K562 (cell line): Measurements from ENCODE around the gene RPL15. TPM values are rescaled to one million over a fixed set of nuclear protein-coding genes. Genes with fewer than 3 reads are reported as not detected.
A peak's percentile ranks its signal among the peaks of the same experiment; 100 is the strongest.

Source experiments
- CBX8 ChIP-seq: fragments of 200-600 bp; sonication (generic); IDR thresholded peaks from 2 replicates; pipeline ENCODE4 v1.6.1; 2012; ENCODE audit warnings: borderline replicate concordance, mixed run types, low read depth, mild to moderate bottlenecking, moderate library complexity, mixed read lengths, low read length, control low read depth, inconsistent platforms; ENCODE audit not compliant: poor library complexity, severe bottlenecking; ENCODE audit errors: extremely low read depth
- COPS2 ChIP-seq: fragments of 450-650 bp; conservative IDR thresholded peaks from 2 replicates; pipeline ENCODE4 v1.6.1; 2016; ENCODE audit warnings: mild to moderate bottlenecking, moderate library complexity
- CREBBP ChIP-seq: IDR thresholded peaks from one replicate; pipeline ENCODE4 v1.6.1; 2012; ENCODE audit warnings: low read depth, mild to moderate bottlenecking, control low read depth, inconsistent platforms, low read length
- GTF2F1 ChIP-seq: IDR thresholded peaks from 2 replicates; pipeline ENCODE4 v1.6.1; 2011; ENCODE audit warnings: low read depth, low read length, improper control_type of control experiment
- HCFC1 ChIP-seq: IDR thresholded peaks from 2 replicates; pipeline ENCODE4 v1.6.1; 2012; ENCODE audit warnings: low read depth, low read length, improper control_type of control experiment
- HDGF ChIP-seq: fragments of 450-650 bp; IDR thresholded peaks from 2 replicates; pipeline ENCODE4 v1.6.1; 2016
- HEY1 ChIP-seq: fragments of 250-450 bp; sonication (Bioruptor Pico); IDR thresholded peaks from 2 replicates; pipeline ENCODE4 v1.5.0; 2020; ENCODE audit warnings: mild to moderate bottlenecking, moderate library complexity, borderline replicate concordance
- HOXB6 ChIP-seq: fragments of 250-450 bp; sonication (Bioruptor Pico); IDR thresholded peaks from 2 replicates; pipeline ENCODE4 v1.5.1; 2022; ENCODE audit warnings: mild to moderate bottlenecking, borderline replicate concordance
- MEF2A ChIP-seq: IDR thresholded peaks from 2 replicates; pipeline ENCODE4 v1.6.1; 2011; ENCODE audit warnings: low read depth, mild to moderate bottlenecking, low read length, moderate library complexity; ENCODE audit not compliant: control insufficient read depth
- POLR2B ChIP-seq: fragments of 450-650 bp; IDR thresholded peaks from 2 replicates; pipeline ENCODE4 v1.6.1; 2018; ENCODE audit warnings: low read depth; ENCODE audit not compliant: partially characterized antibody
- RAD51 ChIP-seq: fragments of 450-650 bp; IDR thresholded peaks from 2 replicates; pipeline ENCODE4 v1.7.1; 2016; ENCODE audit warnings: low read depth, mild to moderate bottlenecking, borderline replicate concordance
- TBP ChIP-seq: optimal IDR thresholded peaks from 2 replicates; pipeline ENCODE3; 2011; ENCODE audit warnings: low read depth, low read length, improper control_type of control experiment
- TGIF2 ChIP-seq: sonication (generic); formaldehyde crosslinking; IDR thresholded peaks from 2 replicates; pipeline ENCODE4 v1.8.1; 2022; ENCODE audit warnings: mild to moderate bottlenecking, missing genetic modification reagents, moderate library complexity
- XRCC3 ChIP-seq: fragments of 450-650 bp; IDR thresholded peaks from 2 replicates; pipeline ENCODE4 v1.6.1; 2017; ENCODE audit warnings: mild to moderate bottlenecking, moderate library complexity
- ZNF253 ChIP-seq: fragments of 250-450 bp; sonication (Bioruptor Pico); conservative IDR thresholded peaks from 2 replicates; pipeline ENCODE4 v1.6.1; 2021; ENCODE audit warnings: mild to moderate bottlenecking
- ZSCAN32 ChIP-seq: fragments of 450-650 bp; formaldehyde crosslinking; IDR thresholded peaks from 2 replicates; pipeline ENCODE4 v1.4.0; 2020; ENCODE audit warnings: mild to moderate bottlenecking, moderate library complexity
- polyA plus RNA-seq, 8 experiments: library from polyadenylated mRNA; depleted of rRNA in 4 of 8; stranded (reverse) in 5 of 8; unstranded in 3 of 8; fragments of >200 nt; fragmentation: Nextera tagmentation in 2 of 8; fragmentation: Illumina TruSeq in 1 of 8; extraction: Ambion mirVana in 2 of 8; extraction: Trizol in 1 of 8; gene quantifications; 2 replicates each; pipeline versions ENCODE4 v1.2.1 to v1.2.3, GENCODE V29; 2011 to 2014; ENCODE audit warnings: inconsistent platforms in 1 of 8, missing spikeins in 1 of 8
- total RNA-seq, 7 experiments: library from RNA; depleted of rRNA in 6 of 7; stranded (reverse); fragments of >200 nt in 6 of 7; fragmentation: Illumina TruSeq in 2 of 7; extraction: Trizol in 2 of 7; gene quantifications; 2 replicates each; pipeline versions ENCODE4 v1.2.1 to v1.2.3, GENCODE V29; 2011 to 2021; ENCODE audit warnings: low replicate concordance in 1 of 7
- TF ChIP-seq, protein P1 (sequence below): fragments of 250-450 bp; sonication (Bioruptor Pico); IDR thresholded peaks from 2 replicates; pipeline ENCODE4 v1.8.0; 2022; ENCODE audit warnings: inconsistent platforms, mild to moderate bottlenecking, moderate library complexity, borderline replicate concordance
- TF ChIP-seq, protein P2 (sequence below), 2 experiments: fragments of 450-650 bp in 1 of 2; sonication (generic) in 1 of 2; formaldehyde crosslinking in 1 of 2; IDR thresholded peaks in 1 of 2; conservative IDR thresholded peaks in 1 of 2; 2 replicates each; pipeline versions ENCODE4 v1.6.1 to v1.8.1; 2016 to 2023; ENCODE audit warnings: mild to moderate bottlenecking in 2 of 2, moderate library complexity in 2 of 2, inconsistent platforms in 1 of 2, missing genetic modification reagents in 1 of 2
- TF ChIP-seq, protein P3 (sequence below): sonication (generic); formaldehyde crosslinking; IDR thresholded peaks from 2 replicates; pipeline ENCODE4 v1.4.0; 2020; ENCODE audit warnings: mild to moderate bottlenecking, missing genetic modification reagents
- TF ChIP-seq, protein P4 (sequence below): fragments of 250-450 bp; sonication (Bioruptor Pico); IDR thresholded peaks from 2 replicates; pipeline ENCODE4 v1.5.0; 2021
- TF ChIP-seq, protein P5 (sequence below): sonication (generic); formaldehyde crosslinking; IDR thresholded peaks from 2 replicates; pipeline ENCODE4 v1.8.0; 2022; ENCODE audit warnings: mild to moderate bottlenecking, missing genetic modification reagents

Gene RPL15
- total and polyA plus RNA-seq, 9 of the 15 experiments (the other 6 are each of a cell fraction or from before 2014, with no cell fraction given): 2,393 to 8,850 (median 3,928) TPM

DNA sequence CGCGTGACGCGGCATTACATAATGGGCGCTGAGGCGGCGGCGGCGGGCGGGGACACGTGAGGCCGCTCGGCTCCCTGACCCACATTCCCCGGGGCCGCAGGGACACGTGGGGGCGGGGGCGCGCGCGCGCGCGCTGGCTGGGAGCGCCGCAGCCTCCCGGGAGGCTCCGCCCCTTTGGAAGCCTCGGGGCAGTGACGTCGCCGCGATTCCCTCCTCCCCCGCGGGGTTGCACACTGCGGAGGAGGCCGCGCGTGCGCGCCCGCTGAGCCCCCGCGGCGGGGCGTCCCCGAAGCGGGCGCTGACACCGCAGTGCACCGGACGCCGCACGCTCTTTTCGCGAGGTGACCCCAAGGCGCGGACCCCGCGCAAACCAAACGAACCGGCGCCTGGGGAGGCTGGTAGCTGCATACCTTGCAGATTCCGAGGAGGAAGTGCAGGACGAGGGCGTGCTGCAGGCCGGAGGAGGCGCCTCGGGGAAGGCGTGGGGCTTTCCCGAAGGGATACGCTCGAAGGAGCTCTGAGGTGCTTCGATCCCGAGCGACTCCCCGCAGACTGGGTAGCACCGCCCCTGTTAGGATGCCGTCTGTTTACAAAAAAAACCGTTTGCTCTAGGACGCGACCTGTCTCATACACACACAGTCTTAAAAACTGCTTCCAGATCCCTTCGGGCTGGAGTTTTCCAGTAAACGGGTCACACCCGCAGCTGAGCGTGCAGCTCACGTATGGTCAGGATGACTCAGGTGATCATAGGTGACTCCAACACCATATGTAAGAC is 29.2 kb downstream of the RPL15 start (continued):
- TF ChIP-seq, protein P1, sequence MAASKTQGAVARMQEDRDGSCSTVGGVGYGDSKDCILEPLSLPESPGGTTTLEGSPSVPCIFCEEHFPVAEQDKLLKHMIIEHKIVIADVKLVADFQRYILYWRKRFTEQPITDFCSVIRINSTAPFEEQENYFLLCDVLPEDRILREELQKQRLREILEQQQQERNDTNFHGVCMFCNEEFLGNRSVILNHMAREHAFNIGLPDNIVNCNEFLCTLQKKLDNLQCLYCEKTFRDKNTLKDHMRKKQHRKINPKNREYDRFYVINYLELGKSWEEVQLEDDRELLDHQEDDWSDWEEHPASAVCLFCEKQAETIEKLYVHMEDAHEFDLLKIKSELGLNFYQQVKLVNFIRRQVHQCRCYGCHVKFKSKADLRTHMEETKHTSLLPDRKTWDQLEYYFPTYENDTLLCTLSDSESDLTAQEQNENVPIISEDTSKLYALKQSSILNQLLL (CRISPR knock-in tag): no peak
- TF ChIP-seq HDGF (no peak), POLR2B (no peak), CBX8 (no peak), XRCC3 (no peak), HOXB6 (CRISPR knock-in tag) (no peak), HCFC1 (peak; percentile 53; the same call in 1 of the 2 replicates), ZNF253 (CRISPR knock-in tag) (no peak), TGIF2 (no peak), TBP (peak; percentile 68), CREBBP (no peak), HEY1 (CRISPR knock-in tag) (no peak), ZSCAN32 (CRISPR knock-in tag) (no peak), MEF2A (0 out of 2 replicates have a peak, but pooled peaks have one; percentile 2), GTF2F1 (0 out of 2 replicates have a peak, but pooled peaks have one; percentile 30), COPS2 (no peak), RAD51 (0 out of 2 replicates have a peak, but pooled peaks have one; percentile 30)
- TF ChIP-seq, protein P2, sequence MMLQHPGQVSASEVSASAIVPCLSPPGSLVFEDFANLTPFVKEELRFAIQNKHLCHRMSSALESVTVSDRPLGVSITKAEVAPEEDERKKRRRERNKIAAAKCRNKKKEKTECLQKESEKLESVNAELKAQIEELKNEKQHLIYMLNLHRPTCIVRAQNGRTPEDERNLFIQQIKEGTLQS (IDR thresholded peaks at IDR 0.05): no peak
- TF ChIP-seq, protein P2 (CRISPR knock-in tag; conservative IDR thresholded peaks at IDR 0.05): peak; percentile 88
- TF ChIP-seq, protein P3, sequence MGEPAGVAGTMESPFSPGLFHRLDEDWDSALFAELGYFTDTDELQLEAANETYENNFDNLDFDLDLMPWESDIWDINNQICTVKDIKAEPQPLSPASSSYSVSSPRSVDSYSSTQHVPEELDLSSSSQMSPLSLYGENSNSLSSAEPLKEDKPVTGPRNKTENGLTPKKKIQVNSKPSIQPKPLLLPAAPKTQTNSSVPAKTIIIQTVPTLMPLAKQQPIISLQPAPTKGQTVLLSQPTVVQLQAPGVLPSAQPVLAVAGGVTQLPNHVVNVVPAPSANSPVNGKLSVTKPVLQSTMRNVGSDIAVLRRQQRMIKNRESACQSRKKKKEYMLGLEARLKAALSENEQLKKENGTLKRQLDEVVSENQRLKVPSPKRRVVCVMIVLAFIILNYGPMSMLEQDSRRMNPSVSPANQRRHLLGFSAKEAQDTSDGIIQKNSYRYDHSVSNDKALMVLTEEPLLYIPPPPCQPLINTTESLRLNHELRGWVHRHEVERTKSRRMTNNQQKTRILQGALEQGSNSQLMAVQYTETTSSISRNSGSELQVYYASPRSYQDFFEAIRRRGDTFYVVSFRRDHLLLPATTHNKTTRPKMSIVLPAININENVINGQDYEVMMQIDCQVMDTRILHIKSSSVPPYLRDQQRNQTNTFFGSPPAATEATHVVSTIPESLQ: peak; percentile 66; the same call in 1 of the 2 replicates
- TF ChIP-seq, protein P4, sequence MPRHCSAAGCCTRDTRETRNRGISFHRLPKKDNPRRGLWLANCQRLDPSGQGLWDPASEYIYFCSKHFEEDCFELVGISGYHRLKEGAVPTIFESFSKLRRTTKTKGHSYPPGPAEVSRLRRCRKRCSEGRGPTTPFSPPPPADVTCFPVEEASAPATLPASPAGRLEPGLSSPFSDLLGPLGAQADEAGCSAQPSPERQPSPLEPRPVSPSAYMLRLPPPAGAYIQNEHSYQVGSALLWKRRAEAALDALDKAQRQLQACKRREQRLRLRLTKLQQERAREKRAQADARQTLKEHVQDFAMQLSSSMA (CRISPR knock-in tag): no peak
- TF ChIP-seq, protein P5, sequence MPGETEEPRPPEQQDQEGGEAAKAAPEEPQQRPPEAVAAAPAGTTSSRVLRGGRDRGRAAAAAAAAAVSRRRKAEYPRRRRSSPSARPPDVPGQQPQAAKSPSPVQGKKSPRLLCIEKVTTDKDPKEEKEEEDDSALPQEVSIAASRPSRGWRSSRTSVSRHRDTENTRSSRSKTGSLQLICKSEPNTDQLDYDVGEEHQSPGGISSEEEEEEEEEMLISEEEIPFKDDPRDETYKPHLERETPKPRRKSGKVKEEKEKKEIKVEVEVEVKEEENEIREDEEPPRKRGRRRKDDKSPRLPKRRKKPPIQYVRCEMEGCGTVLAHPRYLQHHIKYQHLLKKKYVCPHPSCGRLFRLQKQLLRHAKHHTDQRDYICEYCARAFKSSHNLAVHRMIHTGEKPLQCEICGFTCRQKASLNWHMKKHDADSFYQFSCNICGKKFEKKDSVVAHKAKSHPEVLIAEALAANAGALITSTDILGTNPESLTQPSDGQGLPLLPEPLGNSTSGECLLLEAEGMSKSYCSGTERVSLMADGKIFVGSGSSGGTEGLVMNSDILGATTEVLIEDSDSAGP (CRISPR knock-in tag): no peak
